HEK293 (cell line): ENCODE measurements around the gene PNPLA3.

Experiments
- REST ChIP-seq: fragments of 450-650 bp; formaldehyde crosslinking; IDR thresholded peaks from 2 replicates; pipeline ENCODE4 v1.5.1; 2016; ENCODE audit warnings: missing biosample characterization, missing genetic modification characterization
- SETDB1 ChIP-seq: IDR thresholded peaks from one replicate; pipeline ENCODE4 v1.6.1; 2017; ENCODE audit warnings: mild to moderate bottlenecking, low read length, moderate library complexity, mixed read lengths; ENCODE audit not compliant: insufficient read length
- SP2 ChIP-seq: fragments of 450-650 bp; formaldehyde crosslinking; IDR thresholded peaks from 2 replicates; pipeline ENCODE4 v1.5.1; 2016; ENCODE audit warnings: missing biosample characterization, missing genetic modification characterization
- ZBTB11 ChIP-seq: fragments of 450-650 bp; formaldehyde crosslinking; conservative IDR thresholded peaks from 2 replicates; pipeline ENCODE4 v1.5.1; 2016; ENCODE audit warnings: low read depth, missing biosample characterization, missing genetic modification characterization
- TF ChIP-seq, protein P1 (sequence below): fragments of 450-650 bp; formaldehyde crosslinking; IDR thresholded peaks from 2 replicates; pipeline ENCODE4 v1.5.1; 2016; ENCODE audit warnings: missing biosample characterization, missing genetic modification characterization
- TF ChIP-seq, protein P2 (sequence below): fragments of 450-650 bp; formaldehyde crosslinking; IDR thresholded peaks from 2 replicates; pipeline ENCODE4 v1.5.1; 2016; ENCODE audit warnings: missing biosample characterization, missing genetic modification characterization

DNA sequence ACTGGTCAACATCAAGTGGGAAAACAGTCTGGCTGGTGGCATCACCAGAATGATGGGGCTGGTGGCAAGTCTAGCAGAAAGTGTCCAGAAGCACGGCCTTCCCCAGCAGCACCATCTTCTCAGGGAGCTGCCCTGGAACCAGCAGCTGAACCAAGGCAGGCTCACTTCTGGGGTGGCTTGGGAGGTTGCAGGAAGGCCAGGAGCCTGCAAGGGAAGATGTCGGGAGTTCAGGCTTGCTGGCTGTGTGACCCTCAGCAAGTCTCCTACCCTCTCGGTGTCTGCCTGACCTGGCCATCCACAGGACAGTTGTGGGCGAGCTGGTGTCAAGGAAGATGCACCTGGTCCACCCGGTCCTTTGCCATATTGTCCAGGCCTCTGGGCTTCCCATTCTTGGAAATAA, 29.5 kb upstream of the PNPLA3 start:
- TF ChIP-seq, protein P1, sequence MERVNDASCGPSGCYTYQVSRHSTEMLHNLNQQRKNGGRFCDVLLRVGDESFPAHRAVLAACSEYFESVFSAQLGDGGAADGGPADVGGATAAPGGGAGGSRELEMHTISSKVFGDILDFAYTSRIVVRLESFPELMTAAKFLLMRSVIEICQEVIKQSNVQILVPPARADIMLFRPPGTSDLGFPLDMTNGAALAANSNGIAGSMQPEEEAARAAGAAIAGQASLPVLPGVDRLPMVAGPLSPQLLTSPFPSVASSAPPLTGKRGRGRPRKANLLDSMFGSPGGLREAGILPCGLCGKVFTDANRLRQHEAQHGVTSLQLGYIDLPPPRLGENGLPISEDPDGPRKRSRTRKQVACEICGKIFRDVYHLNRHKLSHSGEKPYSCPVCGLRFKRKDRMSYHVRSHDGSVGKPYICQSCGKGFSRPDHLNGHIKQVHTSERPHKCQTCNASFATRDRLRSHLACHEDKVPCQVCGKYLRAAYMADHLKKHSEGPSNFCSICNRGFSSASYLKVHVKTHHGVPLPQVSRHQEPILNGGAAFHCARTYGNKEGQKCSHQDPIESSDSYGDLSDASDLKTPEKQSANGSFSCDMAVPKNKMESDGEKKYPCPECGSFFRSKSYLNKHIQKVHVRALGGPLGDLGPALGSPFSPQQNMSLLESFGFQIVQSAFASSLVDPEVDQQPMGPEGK (tag by site-specific recombination) = no peak
- TF ChIP-seq, protein P2, sequence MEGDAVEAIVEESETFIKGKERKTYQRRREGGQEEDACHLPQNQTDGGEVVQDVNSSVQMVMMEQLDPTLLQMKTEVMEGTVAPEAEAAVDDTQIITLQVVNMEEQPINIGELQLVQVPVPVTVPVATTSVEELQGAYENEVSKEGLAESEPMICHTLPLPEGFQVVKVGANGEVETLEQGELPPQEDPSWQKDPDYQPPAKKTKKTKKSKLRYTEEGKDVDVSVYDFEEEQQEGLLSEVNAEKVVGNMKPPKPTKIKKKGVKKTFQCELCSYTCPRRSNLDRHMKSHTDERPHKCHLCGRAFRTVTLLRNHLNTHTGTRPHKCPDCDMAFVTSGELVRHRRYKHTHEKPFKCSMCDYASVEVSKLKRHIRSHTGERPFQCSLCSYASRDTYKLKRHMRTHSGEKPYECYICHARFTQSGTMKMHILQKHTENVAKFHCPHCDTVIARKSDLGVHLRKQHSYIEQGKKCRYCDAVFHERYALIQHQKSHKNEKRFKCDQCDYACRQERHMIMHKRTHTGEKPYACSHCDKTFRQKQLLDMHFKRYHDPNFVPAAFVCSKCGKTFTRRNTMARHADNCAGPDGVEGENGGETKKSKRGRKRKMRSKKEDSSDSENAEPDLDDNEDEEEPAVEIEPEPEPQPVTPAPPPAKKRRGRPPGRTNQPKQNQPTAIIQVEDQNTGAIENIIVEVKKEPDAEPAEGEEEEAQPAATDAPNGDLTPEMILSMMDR (tag by site-specific recombination) = no peak
- TF ChIP-seq SP2 = no peak
- TF ChIP-seq REST (tag by site-specific recombination) = no peak
- TF ChIP-seq ZBTB11 = no peak
- no peak for TF ChIP-seq SETDB1
